ENCODE measurements around the gene FES. TPM values are rescaled to one million over a fixed set of nuclear protein-coding genes. Genes with fewer than 3 reads are reported as not detected.
"Not testable (repeated sequence)": the region's sequence is repeated elsewhere in the genome, so short reads cannot be mapped to it uniquely, and the experiment has no call there.

The FES gene
- total RNA-seq, 1 donor from 2014 or later: 55.8 TPM

- intact Hi-C loops (cut with micrococcal nuclease): loop anchor here (1.0 to 5.0 kb wide), 4 partner anchors 13 to 226 kb away; no protein-coding TSS in a partner anchor
- Mint-ChIP-seq H3K4me1 (ENCODE audit: low read depth) (peaks cover 51% of the 10 kb centered on the region), H3K9me3 (no peaks in the 10 kb centered on the region), H3K27me3 (ENCODE audit: low read depth) (no peaks in the 10 kb centered on the region), H3K36me3 (ENCODE audit: low read depth) (peaks cover 81% of the 10 kb centered on the region), H3K27ac (peak overlapping the region; percentile 92), H3K4me3 (ENCODE audit: low read depth) (peak overlapping the region; percentile 93)
- DNase-seq (ENCODE audit: low spot score): no peak
Measured at GRCh38 chr15:90873488-90873997, 10.8 kb upstream of the FES start.

DNA sequence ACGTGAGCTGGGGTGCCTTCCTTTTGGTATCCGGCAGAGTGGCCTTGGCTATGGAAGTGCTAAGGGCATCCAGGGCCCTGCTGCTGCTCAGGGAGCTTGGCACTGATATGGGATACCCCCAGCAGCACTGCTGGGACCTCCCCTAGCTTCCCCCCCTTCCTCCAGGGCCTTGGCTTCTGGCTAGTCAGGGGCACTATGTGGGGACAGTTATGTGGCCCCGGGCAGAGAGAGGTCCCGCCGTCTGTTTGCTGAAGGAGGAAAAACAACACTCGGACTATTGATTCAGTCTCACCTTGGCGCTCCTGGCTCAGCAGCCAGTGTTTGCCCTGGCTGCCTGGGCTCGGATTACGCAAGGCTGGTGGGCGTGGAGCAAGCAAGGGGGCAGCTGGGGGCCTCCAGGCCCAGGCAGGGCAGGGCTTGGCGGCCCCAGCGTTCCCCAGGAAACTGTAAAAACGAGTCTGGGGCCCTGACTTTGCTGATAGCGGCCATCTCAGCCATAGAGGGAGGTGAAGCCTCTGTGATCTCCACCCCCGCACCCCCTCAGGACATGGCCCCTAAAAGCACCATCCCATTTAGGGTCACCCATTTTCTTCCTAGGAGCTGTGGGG is 10.2 kb upstream of the FES start:
- H3K27ac Mint-ChIP-seq: peak overlapping the region; percentile 92
- no peaks in the 10 kb centered on the region for H3K27me3 Mint-ChIP-seq (ENCODE audit: low read depth)
- DNase-seq (ENCODE audit: low spot score): no peak
- peaks cover 85% of the 10 kb centered on the region for H3K36me3 Mint-ChIP-seq (ENCODE audit: low read depth)
- peaks cover 46% of the 10 kb centered on the region for H3K4me1 Mint-ChIP-seq (ENCODE audit: low read depth)
- intact Hi-C loops (cut with micrococcal nuclease): loop anchor here (1.0 to 5.0 kb wide), 4 partner anchors 12 to 227 kb away; no protein-coding TSS in a partner anchor
- no peaks in the 10 kb centered on the region for H3K9me3 Mint-ChIP-seq
- peak overlapping the region; percentile 93 for H3K4me3 Mint-ChIP-seq (ENCODE audit: low read depth)

DNA sequence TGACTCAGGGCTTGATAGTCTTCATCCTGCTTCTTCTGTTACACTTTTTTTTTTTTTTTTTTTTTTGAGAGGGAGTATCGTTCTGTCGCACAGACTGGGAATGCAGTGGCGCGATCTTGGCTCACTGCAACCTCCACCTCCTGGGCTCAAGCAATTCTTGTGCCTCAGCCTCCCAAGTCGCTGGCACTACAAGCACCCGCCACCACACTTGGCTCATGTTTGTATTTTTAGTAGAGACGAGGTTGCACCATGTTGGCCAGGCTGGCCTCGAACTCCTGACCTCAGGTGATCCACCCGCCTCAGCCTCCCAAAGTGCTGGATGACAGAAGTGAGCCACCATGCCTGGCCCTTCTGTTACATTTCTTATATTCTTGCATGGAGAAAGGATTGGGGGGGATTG is 9.3 kb upstream of the FES start:
- intact Hi-C loops (cut with micrococcal nuclease): loop anchor here (5.0 kb wide), 1 partner anchor 228 kb away; no protein-coding TSS in a partner anchor
- H3K4me1 Mint-ChIP-seq (ENCODE audit: low read depth): peaks cover 40% of the 10 kb centered on the region
- H3K27me3 Mint-ChIP-seq (ENCODE audit: low read depth); DNase-seq (ENCODE audit: low spot score); H3K9me3 Mint-ChIP-seq: not testable (repeated sequence)
- peak overlapping the region; percentile 70 for H3K27ac Mint-ChIP-seq
- H3K4me3 Mint-ChIP-seq (ENCODE audit: low read depth): peak overlapping the region; percentile 61
- peaks cover 86% of the 10 kb centered on the region for H3K36me3 Mint-ChIP-seq (ENCODE audit: low read depth)

- no peaks in the 10 kb centered on the region for H3K27me3 Mint-ChIP-seq (ENCODE audit: low read depth)
- peak overlapping the region; percentile 49 for H3K27ac Mint-ChIP-seq
- intact Hi-C loops (cut with micrococcal nuclease): no loop called here
- peaks cover 85% of the 10 kb centered on the region for H3K36me3 Mint-ChIP-seq (ENCODE audit: low read depth)
- no peaks in the 10 kb centered on the region for H3K9me3 Mint-ChIP-seq
- H3K4me1 Mint-ChIP-seq (ENCODE audit: low read depth): peaks cover 35% of the 10 kb centered on the region
- H3K4me3 Mint-ChIP-seq (ENCODE audit: low read depth): peak overlapping the region; percentile 13
- DNase-seq (ENCODE audit: low spot score): no peak
Measured at GRCh38 chr15:90875549-90875981, 8.7 kb upstream of the FES start.

DNA sequence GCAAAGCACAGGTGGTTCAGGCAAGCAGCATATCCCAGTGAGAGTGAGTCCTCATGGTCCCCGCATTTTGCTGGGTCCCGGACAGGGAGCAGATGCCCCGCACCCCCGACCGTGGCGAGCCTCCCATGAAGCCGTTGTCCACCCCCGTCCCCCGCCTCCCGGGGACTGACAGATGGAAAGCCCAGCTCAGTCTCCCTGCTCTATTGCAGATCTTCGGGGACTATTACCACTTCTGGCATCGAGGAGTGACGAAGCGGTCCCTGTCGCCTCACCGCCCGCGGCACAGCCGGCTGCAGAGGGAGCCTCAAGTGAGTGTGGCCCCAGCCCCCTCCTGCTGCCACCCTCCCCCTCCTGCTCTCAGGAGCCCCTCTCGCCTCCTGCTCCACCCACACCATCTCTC is 8.3 kb upstream of the FES start:
- H3K4me1 Mint-ChIP-seq (ENCODE audit: low read depth): peaks cover 32% of the 10 kb centered on the region

GRCh38 chr15:90876512-90877170 is 7.7 kb upstream of the FES start:
- peaks cover 32% of the 10 kb centered on the region for H3K4me1 Mint-ChIP-seq (ENCODE audit: low read depth)
- intact Hi-C loops (cut with micrococcal nuclease): no loop called here

More for the DNA sequence above, 8.3 kb upstream of the FES start:
- Mint-ChIP-seq H3K9me3 (no peaks in the 10 kb centered on the region), H3K27ac (peak overlapping the region; percentile 62), H3K4me3 (ENCODE audit: low read depth) (no peak overlapping the region), H3K36me3 (ENCODE audit: low read depth) (peaks cover 85% of the 10 kb centered on the region), H3K27me3 (ENCODE audit: low read depth) (no peaks in the 10 kb centered on the region)
- intact Hi-C loops (cut with micrococcal nuclease): no loop called here
- DNase-seq (ENCODE audit: low spot score): no peak

DNA sequence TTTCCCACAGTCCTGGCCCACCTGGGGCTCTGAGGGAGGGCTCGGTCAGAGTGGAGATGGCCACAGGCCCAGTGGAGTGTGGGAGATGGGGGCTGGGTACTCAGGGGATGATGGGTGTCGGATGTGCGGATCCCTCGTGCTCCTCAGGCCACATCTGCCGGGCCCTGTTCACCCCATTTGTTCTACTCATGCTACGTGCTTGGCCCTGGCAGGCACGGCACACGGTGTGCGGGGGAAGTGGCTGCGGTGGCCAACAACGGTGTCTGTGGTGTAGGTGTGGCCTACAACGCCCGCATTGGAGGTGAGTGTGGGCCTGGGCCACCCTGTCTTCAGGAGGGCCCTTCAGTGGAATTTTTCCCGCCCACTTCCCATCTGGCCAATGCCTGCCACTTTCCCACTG is 7.0 kb upstream of the FES start:
- peak overlapping the region; percentile 72 for H3K27ac Mint-ChIP-seq
- intact Hi-C loops (cut with micrococcal nuclease): no loop called here
- no peak overlapping the region for H3K4me3 Mint-ChIP-seq (ENCODE audit: low read depth)
- H3K36me3 Mint-ChIP-seq (ENCODE audit: low read depth): peaks cover 93% of the 10 kb centered on the region
- H3K27me3 Mint-ChIP-seq (ENCODE audit: low read depth): no peaks in the 10 kb centered on the region
- no peak for DNase-seq (ENCODE audit: low spot score)
- peaks cover 32% of the 10 kb centered on the region for H3K4me1 Mint-ChIP-seq (ENCODE audit: low read depth)
- no peaks in the 10 kb centered on the region for H3K9me3 Mint-ChIP-seq

More at GRCh38 chr15:90876512-90877170, 7.7 kb upstream of the FES start:
- no peaks in the 10 kb centered on the region for H3K27me3 Mint-ChIP-seq (ENCODE audit: low read depth)
- H3K9me3 Mint-ChIP-seq: no peaks in the 10 kb centered on the region
- H3K36me3 Mint-ChIP-seq (ENCODE audit: low read depth): peaks cover 89% of the 10 kb centered on the region
- peak overlapping the region; percentile 72 for H3K27ac Mint-ChIP-seq
- H3K4me3 Mint-ChIP-seq (ENCODE audit: low read depth): peak overlapping the region; percentile 33
- DNase-seq (ENCODE audit: low spot score): no peak

DNA sequence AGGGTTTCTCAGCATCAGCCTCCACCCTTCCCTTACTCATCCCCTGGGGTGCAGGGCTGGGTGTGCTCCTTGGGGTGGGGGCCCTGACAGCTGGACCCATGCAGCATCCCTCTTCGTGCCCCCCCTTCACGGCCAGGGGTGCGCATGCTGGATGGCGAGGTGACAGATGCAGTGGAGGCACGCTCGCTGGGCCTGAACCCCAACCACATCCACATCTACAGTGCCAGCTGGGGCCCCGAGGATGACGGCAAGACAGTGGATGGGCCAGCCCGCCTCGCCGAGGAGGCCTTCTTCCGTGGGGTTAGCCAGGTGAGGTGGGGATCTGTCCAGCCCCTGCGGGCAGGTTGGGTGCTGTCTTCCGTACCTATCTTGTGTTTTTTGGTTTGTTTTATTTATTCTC is 6.3 kb upstream of the FES start:
- Mint-ChIP-seq H3K36me3 (ENCODE audit: low read depth) (peaks cover 92% of the 10 kb centered on the region), H3K4me1 (ENCODE audit: low read depth) (peaks cover 32% of the 10 kb centered on the region)

DNA sequence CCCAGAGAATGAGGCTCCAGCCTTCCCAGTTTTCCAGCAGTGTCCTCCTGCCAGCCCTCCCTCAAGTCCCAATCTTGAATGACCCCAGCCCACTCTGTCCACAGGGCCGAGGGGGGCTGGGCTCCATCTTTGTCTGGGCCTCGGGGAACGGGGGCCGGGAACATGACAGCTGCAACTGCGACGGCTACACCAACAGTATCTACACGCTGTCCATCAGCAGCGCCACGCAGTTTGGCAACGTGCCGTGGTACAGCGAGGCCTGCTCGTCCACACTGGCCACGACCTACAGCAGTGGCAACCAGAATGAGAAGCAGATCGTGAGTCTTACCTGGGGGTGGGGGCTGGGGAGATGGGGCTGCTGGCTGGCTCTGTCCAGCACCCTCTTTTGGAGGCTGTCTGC is 5.6 kb upstream of the FES start:
- Mint-ChIP-seq H3K27ac (peak overlapping the region; percentile 21), H3K4me3 (ENCODE audit: low read depth) (no peak overlapping the region), H3K4me1 (ENCODE audit: low read depth) (peaks cover 34% of the 10 kb centered on the region), H3K27me3 (ENCODE audit: low read depth) (no peaks in the 10 kb centered on the region), H3K36me3 (ENCODE audit: low read depth) (peaks cover 91% of the 10 kb centered on the region), H3K9me3 (no peaks in the 10 kb centered on the region)
- intact Hi-C loops (cut with micrococcal nuclease): no loop called here
- DNase-seq (ENCODE audit: low spot score): no peak

More for the DNA sequence above, 6.3 kb upstream of the FES start:
- Mint-ChIP-seq H3K4me3 (ENCODE audit: low read depth) (no peak overlapping the region), H3K9me3 (no peaks in the 10 kb centered on the region), H3K27me3 (ENCODE audit: low read depth) (no peaks in the 10 kb centered on the region), H3K27ac (peak overlapping the region; percentile 21)
- DNase-seq (ENCODE audit: low spot score): no peak
- intact Hi-C loops (cut with micrococcal nuclease): no loop called here

GRCh38 chr15:90879730-90880366 is 4.5 kb upstream of the FES start:
- no peak overlapping the region for H3K4me3 Mint-ChIP-seq (ENCODE audit: low read depth)
- peak overlapping the region; percentile 49 for H3K27ac Mint-ChIP-seq
- DNase-seq (ENCODE audit: low spot score): no peak
- no peaks in the 10 kb centered on the region for H3K9me3 Mint-ChIP-seq
- no peaks in the 10 kb centered on the region for H3K27me3 Mint-ChIP-seq (ENCODE audit: low read depth)
- H3K4me1 Mint-ChIP-seq (ENCODE audit: low read depth): peaks cover 30% of the 10 kb centered on the region
- H3K36me3 Mint-ChIP-seq (ENCODE audit: low read depth): peaks cover 83% of the 10 kb centered on the region
- intact Hi-C loops (cut with micrococcal nuclease): no loop called here

DNA sequence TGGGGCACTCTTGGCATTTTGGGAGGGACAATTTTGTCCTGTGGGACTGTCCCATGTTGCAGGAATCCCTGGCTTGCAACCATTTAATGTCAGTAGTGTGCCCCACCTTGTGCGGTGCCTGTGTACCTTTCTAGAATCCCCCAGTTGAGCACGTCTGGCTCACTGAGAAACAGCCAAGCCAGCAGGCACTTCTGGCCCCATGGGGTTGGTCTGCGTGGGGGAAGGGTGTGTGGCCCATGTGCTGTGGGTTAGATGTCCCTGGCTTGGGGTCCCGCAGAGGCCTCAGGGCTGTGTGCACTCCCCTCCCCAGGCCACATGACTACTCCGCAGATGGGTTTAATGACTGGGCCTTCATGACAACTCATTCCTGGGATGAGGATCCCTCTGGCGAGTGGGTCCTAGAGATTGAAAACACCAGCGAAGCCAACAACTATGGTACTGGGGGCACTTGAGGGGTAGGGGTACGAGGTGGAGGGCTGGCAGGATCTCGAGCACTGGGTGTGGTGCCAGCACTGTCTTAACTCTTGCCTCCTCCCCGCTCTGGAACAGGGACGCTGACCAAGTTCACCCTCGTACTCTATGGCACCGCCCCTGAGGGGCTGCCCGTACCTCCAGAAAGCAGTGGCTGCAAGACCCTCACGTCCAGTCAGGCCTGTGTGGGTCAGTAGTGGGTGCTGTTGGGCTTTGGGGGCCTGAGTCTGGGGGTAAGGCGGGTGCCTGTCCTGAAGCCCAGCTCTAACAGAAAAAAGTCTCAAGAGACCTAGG is 3.7 kb upstream of the FES start:
- Mint-ChIP-seq H3K4me3 (ENCODE audit: low read depth) (no peak overlapping the region), H3K9me3 (no peaks in the 10 kb centered on the region), H3K27ac (no peak overlapping the region), H3K36me3 (ENCODE audit: low read depth) (peaks cover 79% of the 10 kb centered on the region), H3K4me1 (ENCODE audit: low read depth) (peaks cover 34% of the 10 kb centered on the region), H3K27me3 (ENCODE audit: low read depth) (no peaks in the 10 kb centered on the region)
- intact Hi-C loops (cut with micrococcal nuclease): no loop called here
- no peak for DNase-seq (ENCODE audit: low spot score)

DNA sequence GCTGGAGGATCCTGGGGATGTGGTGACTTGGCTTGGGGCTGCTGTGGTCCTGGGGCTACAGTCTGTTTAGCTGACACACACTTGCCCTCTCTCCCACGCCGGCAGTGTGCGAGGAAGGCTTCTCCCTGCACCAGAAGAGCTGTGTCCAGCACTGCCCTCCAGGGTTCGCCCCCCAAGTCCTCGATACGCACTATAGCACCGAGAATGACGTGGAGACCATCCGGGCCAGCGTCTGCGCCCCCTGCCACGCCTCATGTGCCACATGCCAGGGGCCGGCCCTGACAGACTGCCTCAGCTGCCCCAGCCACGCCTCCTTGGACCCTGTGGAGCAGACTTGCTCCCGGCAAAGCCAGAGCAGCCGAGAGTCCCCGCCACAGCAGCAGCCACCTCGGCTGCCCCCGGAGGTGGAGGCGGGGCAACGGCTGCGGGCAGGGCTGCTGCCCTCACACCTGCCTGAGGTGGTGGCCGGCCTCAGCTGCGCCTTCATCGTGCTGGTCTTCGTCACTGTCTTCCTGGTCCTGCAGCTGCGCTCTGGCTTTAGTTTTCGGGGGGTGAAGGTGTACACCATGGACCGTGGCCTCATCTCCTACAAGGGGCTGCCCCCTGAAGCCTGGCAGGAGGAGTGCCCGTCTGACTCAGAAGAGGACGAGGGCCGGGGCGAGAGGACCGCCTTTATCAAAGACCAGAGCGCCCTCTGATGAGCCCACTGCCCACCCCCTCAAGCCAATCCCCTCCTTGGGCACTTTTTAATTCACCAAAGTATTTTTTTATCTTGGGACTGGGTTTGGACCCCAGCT is 2.9 kb upstream of the FES start:
- H3K4me1 Mint-ChIP-seq (ENCODE audit: low read depth): peaks cover 41% of the 10 kb centered on the region
- DNase-seq (ENCODE audit: low spot score): no peak
- intact Hi-C loops (cut with micrococcal nuclease): no loop called here
- no peaks in the 10 kb centered on the region for H3K27me3 Mint-ChIP-seq (ENCODE audit: low read depth)
- H3K27ac Mint-ChIP-seq: no peak overlapping the region
- H3K9me3 Mint-ChIP-seq: no peaks in the 10 kb centered on the region
- H3K36me3 Mint-ChIP-seq (ENCODE audit: low read depth): peaks cover 76% of the 10 kb centered on the region
- no peak overlapping the region for H3K4me3 Mint-ChIP-seq (ENCODE audit: low read depth)

Data from activated T-helper 2 cell treated with anti-CD3 and anti-CD28 coated beads, Interferon-gamma antibody, Interleukin-2, Interleukin-4, amounts not matched to agents 10 μg/mL and 5 μg/mL and 100 μg/mL, durations not matched to agents 14 hours and 24 hours and 36 hours (primary cell).